Stimulated activated CD8-positive, alpha-beta memory T cell treated with anti-CD3 and anti-CD28 coated beads, Interleukin-15, amount 100 ng/mL, for 1 hour (primary cell): ENCODE data around the gene KRTAP10-12.

ENCODE experiments used
- DNase-seq: peaks from one replicate; pipeline ENCODE4 v3.0.0-alpha.2; 2020; ENCODE audit warnings: low read depth

KRTAP10-12 gene

DNA sequence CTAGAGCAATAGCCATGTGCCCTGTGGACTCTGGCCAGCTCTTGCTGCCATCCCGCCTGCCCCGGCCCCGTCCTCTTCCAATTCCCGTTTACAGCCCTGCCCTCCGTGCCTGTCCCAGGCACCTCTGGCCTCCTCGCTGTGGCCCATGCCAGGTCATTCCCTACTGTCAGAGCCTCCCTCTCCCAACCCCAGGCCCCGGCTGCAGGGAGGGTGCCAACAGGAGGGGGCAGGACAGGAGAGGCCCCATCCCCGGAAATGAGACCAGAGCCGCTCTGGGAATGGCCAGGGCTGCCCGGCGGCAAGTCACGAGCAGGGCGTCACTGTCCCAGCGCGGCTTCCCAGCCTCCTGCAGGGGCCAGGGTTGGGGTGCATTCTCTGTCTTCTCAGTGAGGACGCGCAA, 37.9 kb downstream of the KRTAP10-12 start:
- DNase-seq = no peak

GRCh38 chr21:44735821-44736220, 38.8 kb downstream of the KRTAP10-12 start:
- no peak for DNase-seq

GRCh38 chr21:44736291-44737004, 39.5 kb downstream of the KRTAP10-12 start:
- no peak for DNase-seq

- no peak for DNase-seq
These were observed 40.9 kb downstream of the KRTAP10-12 start for GRCh38 chr21:44737706-44738354.

GRCh38 chr21:44738621-44739020, 41.6 kb downstream of the KRTAP10-12 start:
- no peak for DNase-seq

GRCh38 chr21:44739316-44739715, 42.3 kb downstream of the KRTAP10-12 start:
- DNase-seq = no peak

GRCh38 chr21:44740742-44741141, 43.8 kb downstream of the KRTAP10-12 start:
- no peak for DNase-seq

GRCh38 chr21:44741921-44742320, 44.9 kb downstream of the KRTAP10-12 start:
- DNase-seq = no peak

GRCh38 chr21:44742418-44743153, 45.6 kb downstream of the KRTAP10-12 start:
- no peak for DNase-seq
